GM18517 (cell line): Measurements from ENCODE around the gene S100A14.

Experiments
- ATAC-seq: cut with Tn5 transposase; IDR thresholded peaks from one replicate; pipeline ENCODE4 v1.9.1; 2021; ENCODE audit warnings: mild to moderate bottlenecking, moderate library complexity; ENCODE audit not compliant: unreplicated experiment

The S100A14 gene

DNA sequence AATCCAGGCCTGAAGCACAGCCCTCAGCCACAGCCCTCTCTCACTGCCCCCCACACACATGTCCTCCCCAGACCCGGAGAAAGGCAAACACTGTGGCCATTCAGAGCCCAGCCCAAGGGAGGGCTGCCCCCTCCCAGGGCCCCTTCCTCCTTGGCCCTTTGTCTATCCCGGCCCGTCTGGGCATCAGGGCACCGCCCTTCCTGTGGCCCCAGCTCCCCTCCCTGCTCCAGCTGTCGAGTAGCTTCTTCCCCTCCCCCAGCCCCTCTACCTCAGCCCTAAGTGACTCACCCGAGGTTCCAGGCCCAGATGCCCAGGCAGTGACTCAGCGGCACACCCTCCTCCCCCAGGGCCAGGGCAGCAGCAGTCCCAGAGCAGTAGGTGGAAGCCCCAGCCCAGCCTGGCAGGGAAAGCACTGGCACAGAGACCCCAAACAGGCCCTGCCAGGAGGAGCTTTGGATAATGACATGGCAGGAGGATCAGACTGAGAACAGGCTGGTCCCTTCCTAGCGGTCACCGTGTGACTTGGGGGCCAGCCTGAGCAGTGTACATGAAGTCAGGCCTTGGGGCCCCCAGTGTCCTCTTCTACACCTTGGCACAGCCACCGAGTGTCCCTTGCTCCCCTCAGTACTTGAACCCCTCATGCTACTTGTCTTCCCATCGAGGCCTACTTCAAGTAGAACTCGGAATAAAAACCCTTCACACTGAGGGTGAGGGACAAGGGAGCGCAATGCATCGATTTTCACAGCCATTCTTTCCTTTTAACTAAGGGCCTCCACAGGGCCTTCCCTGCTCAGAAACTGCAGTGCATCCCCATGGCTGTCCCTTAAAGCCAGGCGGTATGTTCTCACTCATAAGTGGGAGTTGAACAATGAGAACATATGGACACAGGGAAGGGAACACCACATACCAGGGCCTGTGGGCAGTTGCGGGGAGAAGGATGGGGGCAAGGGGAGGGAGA, 49.4 kb downstream of the S100A14 start:
- no peak for ATAC-seq

DNA sequence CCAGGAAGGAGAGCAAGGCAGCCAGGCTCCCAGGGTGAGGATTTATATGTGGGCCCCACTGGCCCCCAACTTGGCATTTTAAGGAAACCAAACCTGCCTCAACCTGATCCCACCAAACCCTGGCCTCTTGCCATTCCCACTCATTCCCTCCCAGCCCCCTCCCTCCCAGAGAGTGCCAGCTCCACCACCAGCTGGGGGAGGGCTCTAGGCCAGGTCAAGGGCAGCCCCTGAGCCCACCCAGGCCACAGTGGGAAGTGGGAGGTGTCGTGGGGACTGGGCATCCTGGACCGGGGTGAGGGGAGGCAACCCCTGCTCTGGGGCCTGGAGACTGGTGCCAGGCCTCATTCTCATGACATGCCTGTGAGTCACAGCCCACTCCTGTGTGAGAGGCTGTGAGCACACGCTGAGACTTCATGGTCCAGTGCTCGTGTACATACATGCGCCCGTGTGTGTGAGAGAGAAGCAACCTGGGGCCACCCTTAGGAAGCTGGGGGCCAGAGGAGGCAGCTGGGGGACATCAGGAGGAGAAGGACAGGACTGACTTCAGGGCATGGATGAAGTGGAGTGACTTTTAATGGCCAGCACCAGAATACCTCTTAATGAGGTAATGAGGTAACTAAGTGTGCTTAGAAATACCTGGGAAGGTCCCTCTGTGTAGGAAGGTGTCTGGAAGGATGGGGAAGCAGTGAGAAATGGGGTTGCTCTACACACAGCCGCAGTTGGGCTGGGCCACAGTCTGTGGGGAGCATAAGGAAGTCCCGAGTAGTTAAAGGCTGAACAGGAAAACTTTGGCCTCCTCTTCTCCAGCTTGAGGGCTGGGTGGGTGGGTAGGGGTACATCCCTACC, 50.4 kb downstream of the S100A14 start, which contains the start of gene S100A2:
TSS of gene S100A2 (minus strand) at position 316 of the 846 bp plus-strand sequence. CDS start 1,967 bp downstream, outside the sequence.
- no peak for ATAC-seq
